ENCODE measurements around the gene IL16.
A peak's percentile ranks its signal among the peaks of the same experiment; 100 is the strongest.

The IL16 gene

DNA sequence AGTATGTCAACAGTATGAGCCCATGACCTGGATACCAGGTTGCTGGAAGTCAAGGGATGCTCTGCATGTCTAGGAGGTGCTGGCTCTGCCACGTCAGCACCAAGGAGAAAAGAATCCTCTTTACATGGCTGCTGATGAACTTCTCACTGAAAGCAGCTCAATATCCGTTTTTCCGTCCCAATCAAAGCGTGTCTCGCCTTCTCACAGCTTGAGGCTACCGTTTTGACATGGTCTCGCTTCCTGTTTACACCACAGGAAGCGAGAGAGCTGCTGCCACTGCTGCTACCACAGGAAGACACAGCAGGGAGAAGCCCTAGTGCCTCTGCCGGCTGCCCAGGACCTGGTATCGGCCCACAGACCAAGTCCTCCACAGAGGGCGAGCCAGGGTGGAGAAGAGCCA is 100.0 kb downstream of the IL16 start:
- peak in 2 of 3 experiments; percentile 44 to 58 for DNase-seq

DNA sequence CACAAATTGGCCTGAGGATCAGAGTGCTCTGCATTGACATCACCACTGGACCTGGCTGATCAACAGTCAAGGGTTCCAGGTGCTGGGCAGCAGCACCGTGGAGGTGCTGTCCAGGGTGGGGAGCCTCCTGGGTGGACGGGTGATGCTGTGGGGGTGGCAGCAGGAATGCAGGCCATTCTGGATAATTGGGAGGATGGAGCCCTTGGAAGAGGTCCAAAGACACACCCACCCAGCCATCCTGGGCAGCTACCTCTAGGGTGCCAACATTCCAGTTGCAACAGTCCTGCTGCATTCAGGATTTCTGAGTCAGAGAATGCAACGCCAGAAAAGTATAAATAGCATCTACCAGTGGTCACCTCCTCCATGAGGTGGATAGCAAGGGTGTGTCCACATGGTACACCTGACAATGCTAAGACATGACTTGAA is 100.5 kb downstream of the IL16 start:
- DNase-seq: peak in 1 of 3 experiments; percentile 36

DNA sequence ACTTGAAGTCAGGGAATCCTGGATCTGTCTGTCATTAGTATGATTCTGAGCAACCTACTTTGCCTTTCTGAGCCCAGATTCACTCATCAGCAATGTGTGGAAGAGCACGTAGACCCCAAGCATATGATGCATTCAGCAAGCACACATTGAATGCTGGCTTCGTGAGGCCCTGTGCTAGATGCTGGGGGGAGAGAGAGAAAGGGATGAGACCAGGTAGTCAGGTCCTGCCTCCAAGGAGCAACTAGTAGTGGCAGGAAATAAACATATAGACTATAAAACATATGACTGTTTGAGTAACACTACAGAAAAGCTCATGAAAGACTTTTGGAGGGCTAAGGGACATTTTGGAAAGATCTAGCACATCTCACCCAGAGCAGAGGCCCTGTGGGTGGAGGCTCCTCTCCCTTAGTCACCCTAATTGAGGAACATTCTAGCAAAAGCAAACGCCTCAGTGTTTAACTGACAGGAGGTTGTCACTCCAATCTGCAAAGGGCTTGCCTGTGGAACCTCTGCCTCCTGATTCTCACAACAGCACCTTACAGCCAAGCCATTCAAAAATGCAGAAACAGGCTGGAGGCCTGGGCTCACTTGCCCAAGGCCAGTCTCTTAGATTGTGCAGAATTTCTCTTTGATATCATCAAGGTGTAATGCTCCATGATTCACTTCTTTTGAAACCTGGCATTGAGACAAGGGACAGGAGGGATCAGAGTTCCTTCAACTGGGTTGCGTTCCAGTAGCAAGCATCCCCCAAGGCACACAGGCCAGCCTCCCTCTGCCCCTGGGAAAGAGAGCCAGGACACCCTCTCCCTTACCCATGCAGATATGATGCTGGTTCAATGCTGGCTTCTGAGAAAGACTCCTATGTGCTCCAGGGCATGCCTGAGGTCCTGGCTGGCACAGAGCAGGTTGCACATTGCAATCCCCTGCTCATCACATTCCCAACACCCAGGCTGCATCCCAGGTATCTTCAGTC is 101.2 kb downstream of the IL16 start:
- no peak for DNase-seq

DNA sequence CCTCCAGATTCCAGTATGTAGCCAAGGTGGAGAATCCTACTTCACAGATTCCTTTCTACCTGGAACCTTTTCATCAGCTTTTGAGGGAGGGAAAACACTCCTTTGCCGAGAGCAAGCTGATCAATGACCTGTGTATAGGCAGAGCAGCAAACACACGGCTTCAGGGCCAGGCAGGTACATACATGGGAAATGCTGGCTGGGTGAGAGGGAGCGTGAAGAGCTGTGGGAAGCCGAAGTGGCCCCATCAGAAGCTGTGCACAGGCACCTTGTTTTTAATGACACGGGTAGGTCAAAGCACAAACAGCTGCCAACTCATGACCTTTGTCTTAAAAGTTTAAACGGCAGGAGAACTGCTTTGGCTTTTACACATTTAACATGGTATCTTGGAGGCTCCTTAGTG is 101.9 kb downstream of the IL16 start:
- DNase-seq: no peak

GRCh38 chr15:81299156-81299555 is 102.5 kb downstream of the IL16 start:
- DNase-seq: no peak

GRCh38 chr15:81299630-81300273 is 103.1 kb downstream of the IL16 start:
- DNase-seq: no peak

DNA sequence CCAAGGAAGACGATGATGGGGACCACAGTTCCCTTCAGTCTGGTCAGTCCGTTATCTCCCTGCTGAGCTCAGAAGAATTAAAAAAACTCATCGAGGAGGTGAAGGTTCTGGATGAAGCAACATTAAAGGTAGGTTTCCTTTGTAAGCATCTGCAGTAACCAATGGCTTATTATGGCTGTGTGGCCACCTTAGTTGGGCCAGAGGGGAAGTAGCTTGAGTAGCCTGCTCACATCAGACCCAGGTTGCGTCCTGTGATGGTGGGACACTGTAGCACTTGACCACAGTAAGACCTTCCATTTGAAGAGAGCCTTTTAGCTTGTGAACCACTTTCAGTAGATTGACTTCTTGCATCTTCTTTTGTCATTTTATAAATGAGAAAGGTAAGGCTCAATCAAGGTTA is 104.7 kb downstream of the IL16 start:
- no peak for DNase-seq

GRCh38 chr15:81301815-81302399 is 105.2 kb downstream of the IL16 start:
- DNase-seq: peak in 1 of 3 experiments; percentile 47

DNA sequence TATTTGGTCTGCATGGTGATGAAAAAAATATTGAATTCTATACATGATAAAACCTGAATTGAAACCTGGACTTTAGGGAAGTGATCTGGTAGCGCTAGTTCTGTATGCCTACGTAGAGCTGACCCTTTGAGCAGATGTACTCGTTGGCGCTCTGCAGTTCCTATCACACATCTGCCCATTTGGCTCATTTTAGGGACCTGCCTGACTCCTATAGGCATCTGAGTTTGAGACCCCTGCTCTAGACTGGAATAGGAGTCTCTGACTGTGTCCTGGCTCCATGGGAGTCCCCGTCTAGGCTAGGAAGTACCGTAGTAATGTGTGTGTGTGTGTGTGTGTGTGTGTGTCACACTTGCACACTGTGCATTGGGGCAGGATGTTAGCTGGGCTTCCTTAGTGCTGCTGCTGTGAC is 106.0 kb downstream of the IL16 start:
- no peak for DNase-seq

DNA sequence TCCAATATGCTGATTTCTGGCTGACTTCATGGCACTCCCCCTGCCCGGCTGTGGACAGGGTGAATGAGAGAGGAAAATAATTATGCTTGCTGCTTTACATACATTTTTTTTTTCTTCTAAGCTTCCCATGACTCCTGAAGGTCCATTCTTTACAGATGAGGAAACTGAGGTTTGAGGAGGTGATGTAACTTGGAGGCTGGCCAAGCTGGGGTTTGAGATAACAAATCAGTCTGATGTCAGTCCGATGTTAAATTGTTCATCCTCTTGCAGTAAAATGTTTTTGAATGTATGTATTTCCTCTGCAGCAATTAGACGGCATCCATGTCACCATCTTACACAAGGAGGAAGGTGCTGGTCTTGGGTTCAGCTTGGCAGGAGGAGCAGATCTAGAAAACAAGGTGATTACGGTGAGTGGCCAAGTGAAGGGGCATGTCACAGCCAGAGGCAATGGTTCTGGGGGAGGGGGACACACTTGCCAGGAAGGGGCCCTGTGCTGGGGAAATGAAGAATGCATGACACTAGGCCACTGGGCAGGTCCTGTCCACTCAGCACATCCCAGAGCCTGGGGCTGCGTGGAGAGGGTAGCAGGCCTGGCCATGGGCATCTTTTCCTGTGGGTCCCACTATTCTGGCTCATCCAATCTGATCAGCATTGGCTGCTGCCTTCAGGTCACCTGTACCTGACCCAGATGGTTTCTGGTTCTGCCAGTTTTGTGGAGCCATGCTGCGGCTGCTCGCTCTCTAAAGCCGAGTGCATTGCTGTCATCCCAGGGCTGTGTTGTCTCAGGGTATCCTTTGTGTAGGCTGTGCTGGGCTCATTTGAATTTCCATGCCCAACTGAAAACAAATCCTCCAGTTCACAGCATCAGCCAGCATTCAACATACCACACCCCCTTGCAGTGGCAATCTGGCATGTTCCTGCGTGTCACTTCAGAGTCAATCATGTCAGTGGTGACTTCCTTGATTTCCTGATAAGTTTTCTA is 106.9 kb downstream of the IL16 start:
- DNase-seq: peak in 1 of 3 experiments; percentile 15

DNA sequence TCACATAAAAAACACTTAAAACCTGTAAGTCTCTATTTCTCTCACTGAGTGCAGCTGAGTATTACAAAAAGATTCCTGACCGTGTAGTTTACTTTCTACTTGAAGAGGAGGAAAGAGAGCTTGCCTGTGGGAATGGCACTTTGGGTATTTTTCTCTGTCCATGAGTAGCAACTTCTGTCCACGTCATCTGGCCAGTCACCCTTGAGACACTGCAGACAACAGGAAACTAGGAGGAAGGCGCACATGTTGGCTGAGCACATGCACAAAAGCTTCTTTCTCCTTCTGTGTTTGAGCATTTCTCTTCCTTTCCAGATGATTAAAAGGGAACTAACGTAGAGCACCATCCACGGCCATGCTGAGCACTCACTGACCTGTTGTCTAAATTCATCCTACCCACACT is 107.5 kb downstream of the IL16 start:
- no peak for DNase-seq

DNA sequence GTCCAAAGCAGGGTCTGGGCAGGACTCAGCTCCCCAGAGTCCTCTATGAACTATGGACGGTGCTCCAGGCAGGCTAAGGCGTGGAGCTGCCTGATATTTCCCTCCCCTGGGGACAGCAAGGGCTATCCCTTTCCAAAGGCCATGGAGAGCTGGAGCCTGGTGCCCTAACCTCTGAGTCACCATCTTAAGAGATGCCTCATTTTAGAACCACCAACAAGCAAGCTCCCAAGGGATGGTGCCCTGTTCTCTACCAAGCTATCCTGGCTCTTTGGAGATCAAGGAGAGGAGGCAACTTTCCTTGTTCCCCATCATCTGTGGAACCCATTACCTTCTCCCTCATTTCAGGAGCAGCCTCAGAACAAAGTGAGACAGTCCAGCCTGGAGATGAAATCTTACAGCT is 111.6 kb downstream of the IL16 start:
- no peak for DNase-seq

DNA sequence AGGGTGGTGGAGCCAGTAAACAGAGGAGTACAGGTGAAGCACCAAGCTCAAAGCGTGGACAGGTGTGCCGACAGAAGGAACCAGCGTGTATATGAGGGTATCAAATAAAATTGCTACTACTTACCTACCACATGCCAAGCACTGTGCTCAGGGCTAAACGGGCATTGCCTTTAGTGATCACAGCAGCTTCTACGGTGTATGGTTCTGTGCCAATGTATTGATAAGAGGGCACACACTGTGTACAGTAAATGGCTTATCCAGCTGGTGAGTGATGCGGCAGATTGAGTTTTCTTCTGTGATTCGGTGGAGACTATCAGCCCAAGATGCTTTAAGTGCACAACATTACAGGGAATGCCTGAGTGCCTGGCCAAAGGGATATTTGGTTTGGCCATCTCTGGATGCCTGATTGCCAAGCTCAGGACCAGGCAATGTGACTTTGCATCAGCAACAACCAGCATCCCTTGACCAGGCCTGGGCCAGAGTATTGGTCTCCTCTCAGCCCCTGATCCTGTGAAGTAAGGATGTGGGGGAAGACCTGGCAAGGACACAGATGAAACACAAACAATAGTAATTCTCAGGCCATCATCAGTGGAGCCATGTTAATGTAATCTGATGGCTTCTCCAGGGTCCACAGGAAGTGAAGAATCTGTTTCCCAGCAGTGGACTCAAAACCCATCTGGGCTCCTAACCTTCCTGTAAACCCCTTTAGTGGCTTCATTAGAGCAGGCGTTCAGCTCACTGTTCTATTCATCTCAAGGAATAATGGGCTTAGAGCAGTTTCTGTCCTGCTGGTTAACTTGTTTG is 113.2 kb downstream of the IL16 start:
- no peak for DNase-seq

DNA sequence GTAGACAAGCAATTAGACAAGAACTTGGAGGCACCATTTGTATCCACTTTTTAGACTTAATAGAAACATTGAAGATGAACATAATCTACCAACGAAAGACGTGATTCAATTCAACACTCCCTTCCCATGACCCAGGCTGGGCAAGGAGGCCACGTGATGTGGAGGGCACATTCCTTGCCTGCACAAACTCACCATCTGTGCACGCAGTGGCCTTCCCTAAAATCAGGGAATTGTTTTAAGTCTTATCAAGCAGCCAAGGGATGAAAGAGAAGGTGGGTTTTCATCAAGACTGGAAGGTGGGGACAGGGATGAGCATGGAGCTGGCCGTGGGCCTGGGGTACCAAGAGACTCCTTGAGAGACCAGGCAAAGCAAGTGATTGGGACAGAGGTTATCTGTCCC is 113.8 kb downstream of the IL16 start:
- DNase-seq: no peak

GRCh38 chr15:81311752-81312464 is 115.2 kb downstream of the IL16 start:
- DNase-seq: no peak

- DNase-seq: no peak
Observed at GRCh38 chr15:81312790-81313543, 116.3 kb downstream of the IL16 start.

GRCh38 chr15:81313686-81314085 is 117.0 kb downstream of the IL16 start:
- no peak for DNase-seq

GRCh38 chr15:81314378-81314777 is 117.7 kb downstream of the IL16 start:
- no peak for DNase-seq

GRCh38 chr15:81315452-81316175 is 118.9 kb downstream of the IL16 start:
- no peak for DNase-seq
